NCI-H345 (cell line): Measurements from ENCODE around the gene TNFSF11.
"Not testable (repeated sequence)": the region's sequence is repeated elsewhere in the genome, so short reads cannot be mapped to it uniquely, and the experiment has no call there.

ENCODE experiments used
- DNase-seq: peaks from one replicate; lab custom pipeline; 2025; lab: John Stamatoyannopoulos, UW

The TNFSF11 gene

DNA sequence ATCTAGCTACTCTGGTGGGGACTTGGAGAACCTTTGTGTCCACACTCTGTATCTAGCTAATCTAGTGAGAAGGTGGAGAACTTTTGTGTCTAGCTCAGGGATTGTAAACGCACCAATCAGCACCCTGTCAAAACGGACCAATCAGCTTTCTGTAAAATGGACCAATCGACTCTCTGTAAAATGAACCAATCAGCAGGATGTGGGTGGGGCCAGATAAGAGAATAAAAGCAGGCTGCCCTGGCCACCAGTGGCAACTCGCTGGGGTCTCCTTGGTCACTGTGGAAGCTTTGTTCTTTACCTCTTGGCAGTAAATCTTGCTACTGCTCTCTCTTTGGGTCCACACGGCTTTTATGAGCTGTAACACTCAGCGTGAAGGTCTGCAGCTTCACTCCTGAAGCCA is 13.6 kb upstream of the TNFSF11 start:
- not testable (repeated sequence) for DNase-seq

DNA sequence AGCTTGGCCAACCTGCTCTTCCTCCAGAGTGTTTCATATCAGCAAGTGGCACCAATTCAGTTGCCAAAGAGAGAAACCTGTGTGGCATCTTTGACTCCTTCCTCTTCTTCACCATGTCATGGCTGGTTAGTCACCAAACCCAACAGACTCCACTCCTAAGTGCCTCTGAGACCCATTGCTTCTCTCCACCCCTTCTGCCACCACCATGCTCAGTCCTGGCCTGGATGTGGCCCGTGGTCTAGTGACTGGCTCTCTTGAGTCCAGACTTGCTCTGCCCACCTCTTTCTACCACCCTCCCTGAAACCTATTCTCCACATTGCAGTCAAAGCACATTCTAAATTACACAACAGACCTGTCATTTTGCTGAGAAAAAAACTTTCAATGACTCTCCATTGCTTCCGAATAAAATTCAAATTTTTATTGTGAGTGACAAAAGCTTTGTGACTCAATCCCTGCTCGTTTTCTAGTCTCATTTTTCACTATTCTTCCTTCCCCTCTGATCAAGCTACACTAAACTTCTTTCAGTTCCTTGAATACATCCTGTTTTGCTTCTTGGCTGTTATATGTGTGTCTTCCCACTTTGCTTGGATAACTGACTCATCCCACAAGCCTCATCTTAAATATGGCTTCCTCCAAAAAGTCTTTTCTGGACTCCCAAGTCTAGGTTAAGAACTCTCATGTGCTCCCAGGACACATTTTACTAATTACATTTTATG is 12.0 kb upstream of the TNFSF11 start:
- DNase-seq = no peak

DNA sequence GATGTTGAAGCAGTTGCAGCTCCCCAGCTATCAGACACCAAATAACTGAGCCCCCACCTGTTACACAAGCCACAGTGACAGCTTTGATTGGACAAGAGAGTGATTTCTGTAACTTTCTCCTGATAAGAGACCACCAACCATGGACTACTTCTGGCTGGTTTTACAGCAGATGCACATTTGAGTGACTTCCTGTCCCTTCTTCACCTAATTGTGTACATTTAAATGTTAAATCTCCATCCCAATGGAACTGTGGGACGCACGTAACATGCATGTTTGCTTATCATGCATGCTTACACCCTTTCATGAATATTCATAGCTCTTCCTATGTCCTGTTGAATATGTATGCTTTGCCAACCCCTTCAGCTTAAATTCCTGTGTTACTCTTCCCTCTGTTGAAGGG is 6.0 kb upstream of the TNFSF11 start:
- DNase-seq = no peak

DNA sequence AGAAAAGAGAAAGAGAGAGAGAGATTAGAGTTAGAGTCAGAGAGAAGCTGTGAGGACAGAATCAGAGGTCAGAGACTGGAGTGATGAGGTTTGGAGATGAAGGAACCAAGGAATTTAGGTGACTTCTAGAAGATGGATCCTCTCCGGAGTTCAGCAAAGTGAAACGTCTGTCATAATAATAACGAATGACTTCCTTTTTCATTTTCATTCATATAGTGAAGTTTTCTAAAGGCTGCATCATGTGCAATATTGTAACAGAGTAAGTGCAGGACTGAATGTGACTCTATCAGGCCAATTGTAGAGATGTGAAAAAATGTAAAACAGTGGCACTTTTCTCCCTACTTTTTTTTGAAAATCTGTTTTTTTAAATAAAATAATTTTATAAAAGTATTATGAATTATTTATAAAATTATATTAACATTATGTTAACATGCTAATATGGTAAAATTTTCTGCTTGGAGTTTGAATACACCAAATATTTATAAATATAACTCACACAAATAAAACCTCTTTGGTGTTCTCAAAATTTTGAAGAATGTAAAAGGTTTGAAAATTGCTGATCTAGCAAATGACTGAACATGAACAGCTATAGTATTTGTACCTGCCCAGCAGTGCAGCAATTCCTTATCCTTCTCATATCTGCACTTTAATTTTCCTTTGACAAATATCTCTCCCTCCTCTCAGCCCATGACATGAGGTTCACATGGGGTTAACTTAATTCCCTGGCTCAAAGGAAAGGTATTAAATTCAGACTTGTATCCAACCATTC is 4.2 kb upstream of the TNFSF11 start:
- DNase-seq = no peak

DNA sequence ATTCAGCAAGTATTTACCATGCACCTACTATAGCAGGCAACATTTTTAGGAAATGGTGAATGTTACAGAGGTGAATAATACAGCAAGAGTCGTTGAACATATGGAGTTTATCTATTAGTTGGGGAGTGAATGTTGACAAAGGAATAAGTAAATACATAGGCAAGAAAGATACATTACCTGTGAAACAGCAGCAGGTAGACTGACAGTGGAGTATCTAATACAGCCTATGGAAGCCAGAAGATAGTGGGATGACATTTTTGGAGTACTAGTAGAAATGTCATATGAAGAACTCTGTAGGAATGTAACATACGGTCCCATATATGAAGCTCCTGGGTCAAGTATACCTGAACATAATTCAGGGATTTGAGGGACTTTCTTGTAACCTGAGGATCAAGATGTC is 2.1 kb upstream of the TNFSF11 start:
- no peak for DNase-seq

DNA sequence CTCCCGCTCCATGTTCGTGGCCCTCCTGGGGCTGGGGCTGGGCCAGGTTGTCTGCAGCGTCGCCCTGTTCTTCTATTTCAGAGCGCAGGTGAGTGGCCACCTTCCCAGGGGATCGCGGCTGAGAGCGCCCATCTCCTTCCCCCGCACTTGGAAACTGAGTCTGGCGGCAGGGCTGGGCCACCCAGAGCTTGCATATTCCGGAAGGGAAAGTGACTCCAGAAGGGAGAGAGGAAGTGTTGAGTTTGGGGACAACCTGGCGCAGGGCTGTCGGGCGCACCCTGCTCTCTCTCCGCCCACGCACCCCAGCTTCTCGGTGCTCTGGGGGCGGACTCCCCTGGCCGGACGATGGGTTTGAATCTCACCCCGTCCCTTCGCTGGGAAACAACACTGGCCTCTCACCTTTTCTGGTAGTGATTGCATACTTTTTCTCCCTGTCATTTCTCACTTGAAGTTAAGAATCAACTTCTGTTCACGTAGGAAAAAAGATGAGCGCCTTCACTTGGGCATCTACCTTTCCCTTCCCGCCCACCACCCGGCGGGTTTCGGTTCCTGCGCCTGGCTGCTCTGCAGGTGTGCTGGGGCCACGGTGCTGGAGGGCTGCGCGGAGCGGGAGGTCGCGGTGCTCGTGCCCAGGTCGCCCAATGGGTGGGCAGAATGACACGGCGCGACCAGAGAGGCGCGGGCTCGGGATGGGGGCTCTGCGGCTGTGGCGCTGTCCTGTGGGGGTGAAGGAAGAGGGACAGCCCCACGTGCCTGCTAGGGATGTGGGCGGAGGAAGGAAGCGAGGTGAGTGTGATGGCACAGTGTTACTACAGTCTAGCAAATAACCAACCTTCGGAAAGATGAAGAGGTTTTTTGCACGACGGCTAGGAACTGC is 721 bp downstream of the TNFSF11 start:
- peak; percentile 9 for DNase-seq

DNA sequence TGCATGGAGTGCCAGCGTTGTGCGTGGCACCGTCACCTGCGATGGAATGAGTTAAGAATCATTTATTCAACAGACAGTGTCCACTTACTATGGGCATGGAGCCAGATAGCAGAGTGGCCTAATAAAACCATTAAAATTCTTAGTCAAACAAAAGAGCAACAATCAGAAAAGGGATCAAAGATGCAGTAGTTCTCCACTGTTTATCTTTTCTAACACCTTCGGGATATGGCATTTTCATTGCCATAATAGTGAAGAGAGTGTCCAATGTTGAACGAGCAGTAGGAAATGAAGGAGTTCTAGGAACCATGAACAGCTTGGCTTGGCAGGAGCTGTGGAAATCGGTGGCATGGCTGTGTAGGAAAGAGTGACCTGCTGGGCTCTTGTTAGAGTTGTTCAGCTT is 2.0 kb downstream of the TNFSF11 start:
- no peak for DNase-seq

DNA sequence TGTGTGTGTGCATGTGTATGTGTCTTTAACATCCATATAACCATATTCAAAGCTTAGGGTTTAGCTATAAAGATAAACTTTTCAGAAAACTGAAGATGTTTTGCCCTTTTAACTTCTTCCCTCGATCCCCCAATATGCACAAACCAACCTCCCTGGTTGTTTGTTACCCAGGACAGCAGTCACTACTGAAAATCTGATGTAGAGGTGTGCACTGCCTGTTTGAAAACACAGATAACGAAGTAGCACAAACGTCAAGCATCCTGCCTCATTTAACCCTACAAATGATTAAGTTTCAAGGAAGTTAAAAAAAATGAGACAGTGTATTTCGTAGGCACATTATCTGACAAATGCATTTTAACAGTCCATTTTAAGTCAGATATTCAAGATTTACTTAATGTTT is 3.6 kb downstream of the TNFSF11 start:
- DNase-seq = no peak

DNA sequence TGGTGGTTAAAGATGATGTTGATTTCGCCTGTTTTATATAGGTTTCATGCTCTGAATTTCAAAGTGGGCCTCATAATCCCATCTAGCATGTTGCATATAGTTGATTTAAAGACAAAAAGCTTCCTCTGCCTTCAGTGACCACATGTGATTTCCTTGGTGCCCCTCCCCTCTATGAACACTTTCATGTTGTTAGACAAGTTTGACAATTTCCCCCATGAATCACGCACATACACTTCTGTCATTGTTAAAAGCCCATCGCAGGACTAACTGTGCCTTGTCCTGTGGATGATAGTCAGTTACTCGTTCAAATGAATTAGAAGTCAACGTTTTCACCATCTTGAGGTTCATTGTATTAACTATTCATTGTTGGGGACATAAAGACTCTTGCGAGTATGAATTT is 6.7 kb downstream of the TNFSF11 start:
- DNase-seq = no peak

DNA sequence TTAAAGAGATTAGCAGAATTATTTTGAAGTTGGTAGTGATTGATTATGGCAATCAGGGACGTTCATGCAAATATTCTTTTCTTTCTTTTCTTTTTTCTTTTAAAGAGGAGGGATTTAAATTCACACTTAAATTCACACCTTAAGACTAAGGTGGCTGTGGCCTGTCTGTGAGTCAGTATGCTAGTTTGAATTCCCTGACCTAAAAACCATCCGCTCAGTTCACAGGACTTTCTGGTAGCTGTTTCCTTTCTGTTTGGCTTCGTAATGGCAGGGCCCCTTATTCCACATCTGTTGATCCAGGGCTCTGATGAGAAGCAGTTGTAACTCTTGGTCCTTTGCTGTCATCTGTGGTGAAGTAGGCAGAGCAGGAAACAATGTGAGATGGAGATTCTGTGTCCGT is 7.5 kb downstream of the TNFSF11 start:
- no peak for DNase-seq

DNA sequence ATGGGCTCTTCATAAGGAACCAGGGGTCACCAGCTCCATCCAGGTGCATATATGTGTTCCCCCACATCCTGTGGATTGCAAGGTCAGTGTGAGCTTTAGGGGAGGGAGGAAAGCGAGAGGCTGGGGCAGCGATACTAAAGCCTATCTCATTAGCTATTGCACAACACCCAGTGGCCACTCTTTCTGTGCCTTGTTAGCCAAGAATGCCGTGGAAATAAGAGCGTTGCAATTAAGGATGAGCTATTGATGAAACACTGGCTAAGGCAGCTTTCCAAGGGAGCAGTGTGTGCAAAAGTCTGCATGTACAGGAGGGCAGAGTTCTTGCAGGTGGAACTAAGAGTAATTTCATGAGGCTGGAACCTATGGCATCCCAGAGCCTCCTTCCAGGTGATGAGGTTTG is 17.6 kb downstream of the TNFSF11 start:
- no peak for DNase-seq

DNA sequence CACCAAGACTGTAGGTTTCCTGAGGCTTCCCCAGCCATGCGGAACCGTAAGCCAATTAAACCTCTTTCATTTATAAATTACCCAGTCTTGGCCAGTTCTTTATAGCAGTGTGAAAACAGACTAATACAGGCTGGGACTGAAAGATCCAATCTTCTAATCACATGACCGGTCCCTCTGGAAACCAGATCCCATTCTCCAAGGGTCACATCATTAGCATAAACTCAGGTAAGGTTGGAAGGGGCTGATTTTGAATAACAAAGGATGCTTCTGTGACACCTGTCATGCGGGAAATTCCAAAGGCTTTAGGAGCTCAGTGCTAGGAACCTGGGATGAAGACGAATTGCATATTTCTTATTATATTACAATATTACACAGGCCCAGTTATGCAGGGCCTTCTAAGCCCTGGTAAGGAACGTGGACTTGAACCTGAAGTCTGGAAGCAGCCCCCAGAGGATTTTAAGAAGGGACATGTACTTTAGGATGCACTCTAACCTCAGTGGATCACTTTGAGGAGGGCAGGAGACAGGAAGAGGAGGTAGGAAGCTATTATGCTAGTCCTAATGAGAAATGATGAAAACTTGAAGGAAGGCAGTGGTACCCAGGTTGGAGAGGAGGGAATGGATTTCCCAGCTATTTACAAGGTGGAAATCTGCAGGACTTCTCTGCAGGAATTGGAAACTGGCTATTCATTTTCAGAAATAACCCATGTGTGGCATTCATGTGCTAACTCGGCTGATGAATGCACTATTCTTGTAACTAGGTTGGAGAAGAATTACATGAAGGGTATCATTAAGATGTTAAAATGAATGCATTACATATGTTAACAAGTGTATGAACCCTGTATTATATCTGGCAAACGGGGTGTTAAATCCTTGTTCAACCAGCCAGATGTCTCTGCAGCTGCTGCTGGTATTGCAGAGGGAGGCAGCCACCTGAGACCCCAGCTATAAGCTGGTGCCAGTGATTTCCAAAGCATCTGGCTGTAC is 19.3 kb downstream of the TNFSF11 start:
- no peak for DNase-seq

DNA sequence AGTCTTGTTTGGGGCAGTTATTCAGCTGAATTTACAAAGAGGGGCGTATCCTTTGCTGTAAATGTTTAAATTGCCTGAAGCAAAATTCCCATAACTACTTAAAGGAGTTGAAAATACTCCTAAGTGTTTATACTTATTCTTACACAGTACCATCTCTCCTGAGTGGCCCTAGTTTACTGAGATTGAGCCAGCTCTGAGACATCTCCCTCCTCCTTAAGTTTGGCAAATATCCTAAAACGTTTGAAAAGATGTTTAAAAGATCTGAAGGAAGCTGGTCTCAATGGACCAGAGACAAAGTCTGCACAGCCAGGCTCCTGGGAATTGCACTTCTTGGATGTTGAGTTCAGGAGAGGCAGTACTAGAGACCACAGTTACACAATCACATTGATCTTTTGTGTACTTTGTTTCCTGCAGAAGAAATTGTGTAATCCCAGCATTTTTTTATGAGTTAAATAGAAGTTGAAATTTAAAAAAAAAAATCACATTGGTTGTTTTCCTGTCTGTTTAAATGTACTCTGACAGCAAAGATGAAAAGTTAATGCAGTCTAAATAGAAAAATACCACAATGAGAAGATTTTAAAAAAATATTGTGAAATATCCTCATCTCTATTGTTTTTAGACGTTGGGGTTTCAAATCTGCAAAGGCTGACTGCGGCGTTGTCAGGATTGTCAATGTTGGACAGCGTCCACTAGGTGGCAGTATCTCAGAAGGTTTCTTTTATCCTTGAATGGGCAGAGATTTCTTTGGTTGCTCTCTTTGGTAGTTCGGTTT is 20.7 kb downstream of the TNFSF11 start:
- peak; percentile 37 for DNase-seq

DNA sequence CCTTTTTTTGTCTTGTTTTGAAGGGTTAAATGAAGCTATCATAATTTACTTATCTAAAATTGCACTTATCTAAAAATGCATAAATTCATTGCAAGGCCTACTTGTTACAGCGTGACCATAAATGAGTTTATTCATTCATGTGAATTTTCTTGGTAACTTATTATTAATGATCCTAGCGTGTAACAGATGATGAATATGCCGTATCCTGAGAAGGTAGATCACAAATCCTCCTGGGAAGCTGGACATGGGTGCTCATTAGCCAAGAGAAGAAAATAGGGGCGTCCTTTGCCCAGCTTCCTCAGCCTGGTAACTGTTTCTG is 21.3 kb downstream of the TNFSF11 start:
- DNase-seq = no peak

DNA sequence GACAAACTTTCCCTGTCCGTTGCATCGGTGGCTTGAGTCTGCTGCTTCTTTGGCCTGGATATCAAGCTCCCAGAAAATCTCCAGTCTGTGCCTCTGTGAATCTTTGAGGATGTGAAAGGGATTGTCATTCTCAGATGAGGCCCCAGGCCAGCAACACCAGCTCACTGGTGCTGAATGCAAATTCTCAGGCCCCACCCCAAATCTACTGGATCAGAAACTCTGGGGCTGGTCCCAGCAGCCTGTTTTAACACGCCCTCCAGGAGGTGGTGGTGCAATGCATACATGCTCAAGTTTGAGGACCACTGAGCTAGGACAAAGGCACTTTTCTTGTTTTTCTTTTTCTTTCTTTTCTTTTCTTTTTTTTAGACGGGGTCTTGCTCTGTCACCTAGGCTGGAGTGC is 23.6 kb downstream of the TNFSF11 start:
- DNase-seq = no peak

DNA sequence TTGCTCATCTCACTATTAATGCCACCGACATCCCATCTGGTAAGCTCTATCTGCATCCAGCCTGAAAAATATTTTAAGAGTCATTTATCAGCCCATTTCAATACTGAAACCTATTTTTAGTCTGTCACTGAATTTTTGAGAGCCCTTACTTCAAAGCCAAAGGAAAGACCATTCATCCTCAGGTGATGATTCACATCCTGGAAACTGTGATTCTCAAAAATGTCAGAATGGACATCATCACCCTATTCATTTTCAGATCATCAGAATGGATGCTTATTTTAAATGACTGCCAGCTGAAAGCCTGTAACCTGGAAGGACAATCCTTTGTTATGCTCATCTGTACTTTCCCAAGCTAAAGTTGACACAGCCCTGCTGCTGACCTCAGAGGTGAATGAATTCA is 27.0 kb downstream of the TNFSF11 start:
- DNase-seq = no peak

DNA sequence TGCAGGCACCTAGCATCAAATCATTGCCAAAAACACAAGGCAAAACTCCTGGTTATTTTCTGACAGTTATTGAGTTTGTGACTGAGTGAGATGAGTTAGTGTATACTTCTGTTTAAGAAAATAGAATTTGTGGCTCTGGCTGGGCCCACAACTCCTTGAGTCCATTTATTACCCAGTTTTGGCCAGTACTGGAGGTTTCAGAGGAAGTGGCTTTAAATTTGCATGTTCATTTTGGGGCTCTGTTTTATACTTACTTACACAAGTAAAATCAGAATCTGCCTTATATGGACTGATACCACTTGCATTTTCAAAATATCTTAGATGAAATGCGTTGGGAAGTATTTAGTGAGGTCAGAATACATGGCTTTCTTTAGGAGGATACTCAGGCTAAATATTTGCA is 29.0 kb downstream of the TNFSF11 start:
- DNase-seq = no peak

DNA sequence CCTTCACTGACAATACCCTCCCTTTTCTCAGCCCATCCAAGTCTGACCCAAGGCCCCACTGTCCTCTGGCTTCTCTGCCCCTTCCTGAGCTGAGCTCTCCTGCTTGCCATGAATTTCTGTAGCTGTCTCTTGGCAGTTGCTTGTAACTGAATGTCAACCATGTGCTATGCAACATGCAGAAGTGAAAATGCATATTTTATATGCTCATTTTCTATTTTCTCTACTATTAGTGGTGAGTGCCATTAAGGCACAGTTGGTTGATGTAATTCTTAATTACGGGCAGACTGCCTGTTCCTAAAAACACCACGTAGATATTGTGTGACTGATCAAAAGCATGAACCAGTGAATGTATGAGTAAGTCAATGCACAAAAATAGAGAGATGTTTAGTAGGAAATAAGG is 29.6 kb downstream of the TNFSF11 start:
- DNase-seq = no peak

DNA sequence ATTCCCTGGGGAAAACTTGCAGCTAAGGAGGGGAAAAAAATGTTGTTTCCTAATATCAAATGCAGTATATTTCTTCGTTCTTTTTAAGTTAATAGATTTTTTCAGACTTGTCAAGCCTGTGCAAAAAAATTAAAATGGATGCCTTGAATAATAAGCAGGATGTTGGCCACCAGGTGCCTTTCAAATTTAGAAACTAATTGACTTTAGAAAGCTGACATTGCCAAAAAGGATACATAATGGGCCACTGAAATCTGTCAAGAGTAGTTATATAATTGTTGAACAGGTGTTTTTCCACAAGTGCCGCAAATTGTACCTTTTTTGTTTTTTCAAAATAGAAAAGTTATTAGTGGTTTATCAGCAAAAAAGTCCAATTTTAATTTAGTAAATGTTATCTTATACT is 33.6 kb downstream of the TNFSF11 start:
- no peak for DNase-seq

DNA sequence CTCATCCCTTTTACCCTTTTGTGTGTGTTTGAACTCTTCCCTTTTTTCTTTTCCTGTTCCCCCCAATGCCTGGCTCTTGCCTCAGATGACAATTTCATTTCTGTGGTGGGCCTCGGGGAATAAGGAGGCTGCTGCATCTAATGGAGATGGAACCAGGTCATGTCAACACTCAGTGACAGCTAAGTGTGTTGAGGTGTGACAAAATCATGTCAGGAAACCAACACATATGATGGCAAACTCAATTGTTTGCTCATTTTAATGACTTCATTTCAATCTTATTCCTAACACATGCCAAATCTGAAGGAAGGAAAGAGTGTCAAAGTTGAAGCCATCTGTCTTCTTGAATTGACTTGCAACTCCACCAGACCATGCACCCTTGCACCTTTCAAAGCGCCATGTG is 36.7 kb downstream of the TNFSF11 start:
- no peak for DNase-seq
